IMR-90 (cell line): ENCODE measurements around the gene BRME1. TPM values are rescaled to one million over a fixed set of nuclear protein-coding genes. Genes with fewer than 3 reads are reported as not detected.
A peak's percentile ranks its signal among the peaks of the same experiment; 100 is the strongest.

ENCODE experiments used
- ATAC-seq: fragments of 200-7000 bp; cut with Tn5 transposase; 2 replicates; pipeline ENCODE4 v1.9.1; 2020; ENCODE audit warnings: low read depth, mild to moderate bottlenecking, moderate library complexity
- BruUV-seq: library from RNA; stranded (reverse); fragments of 400-500 nt; replicated peaks from 2 replicates; lab custom pipeline; 2021; lab: Mats Ljungman, UMichigan
- CTCF ChIA-PET: fragments of 300-600 bp; formaldehyde crosslinking; extraction: SDS; loops from one replicate; lab custom pipeline; 2021; ENCODE audit warnings: antibody characterized with exemption; lab: Yijun Ruan, JAX
- POLR2A ChIA-PET: fragments of 300-600 bp; sonication (Branson Sonifier 250); formaldehyde crosslinking; loops from one replicate; lab custom pipeline; 2022; ENCODE audit warnings: antibody characterized with exemption; ENCODE audit not compliant: unreplicated experiment; lab: Charles Lee
- DNase-seq: peaks from one replicate; pipeline ENCODE4 v3.0.0; 2013
- H2AFZ ChIP-seq: replicated peaks from 2 replicates; pipeline ENCODE3; 2013; ENCODE audit warnings: low read length, mild to moderate bottlenecking; ENCODE audit not compliant: poor library complexity
- H2AK5ac ChIP-seq: 2 replicates; pipeline ENCODE4 v1.6.1; 2013; ENCODE audit warnings: low read depth, low read length, inconsistent platforms
- H2AK9ac ChIP-seq: replicated peaks from 2 replicates; pipeline ENCODE3; 2013; ENCODE audit warnings: mild to moderate bottlenecking, low read depth, low read length, moderate library complexity; ENCODE audit not compliant: poor library complexity
- H2BK120ac ChIP-seq: 2 replicates; pipeline ENCODE4 v1.6.1; 2013; ENCODE audit warnings: low read depth, low read length, inconsistent platforms
- H2BK15ac ChIP-seq: 3 replicates; pipeline ENCODE4 v1.6.1; 2013; ENCODE audit warnings: low read depth, low read length, inconsistent platforms
- H2BK20ac ChIP-seq: 2 replicates; pipeline ENCODE4 v1.6.1; 2013; ENCODE audit warnings: low read depth, mild to moderate bottlenecking, inconsistent platforms, low read length, moderate library complexity
- H2BK5ac ChIP-seq: 2 replicates; pipeline ENCODE4 v1.6.1; 2013; ENCODE audit warnings: mild to moderate bottlenecking, low read depth, low read length, inconsistent platforms; ENCODE audit not compliant: poor library complexity, severe bottlenecking
- H3K14ac ChIP-seq: replicated peaks from 2 replicates; pipeline ENCODE4 v1.6.1; 2013; ENCODE audit warnings: low read depth, low read length, inconsistent platforms
- H3K18ac ChIP-seq: 2 replicates; pipeline ENCODE4 v1.6.1; 2013; ENCODE audit warnings: low read depth, low read length, control low read depth
- H3K23ac ChIP-seq: 2 replicates; pipeline ENCODE4 v1.6.1; 2013; ENCODE audit warnings: low read depth, low read length, inconsistent platforms
- H3K27ac ChIP-seq: 2 replicates; pipeline ENCODE4 v1.5.1; 2013; ENCODE audit warnings: mild to moderate bottlenecking, control low read depth, low read length; ENCODE audit not compliant: insufficient read depth
- H3K27me3 ChIP-seq: 2 replicates; pipeline ENCODE4 v1.6.1; 2013; ENCODE audit warnings: low read length; ENCODE audit not compliant: control insufficient read depth, insufficient read depth
- H3K36me3 ChIP-seq: 2 replicates; pipeline ENCODE4 v1.6.1; 2013; ENCODE audit warnings: low read length, mixed read lengths; ENCODE audit not compliant: control insufficient read depth, insufficient read depth
- H3K4ac ChIP-seq: 2 replicates; pipeline ENCODE4 v1.6.1; 2013; ENCODE audit warnings: low read depth, low read length, inconsistent platforms
- H3K4me1 ChIP-seq: 2 replicates; pipeline ENCODE4 v1.6.1; 2013; ENCODE audit warnings: low read length, mixed read lengths; ENCODE audit not compliant: control insufficient read depth, insufficient read depth
- H3K4me2 ChIP-seq: 2 replicates; pipeline ENCODE4 v1.6.1; 2013; ENCODE audit warnings: low read depth, mild to moderate bottlenecking, control low read depth, low read length, moderate library complexity
- H3K4me3 ChIP-seq: 2 replicates; pipeline ENCODE4 v1.5.1; 2013; ENCODE audit warnings: low read depth, mild to moderate bottlenecking, control low read depth, low read length, moderate library complexity; ENCODE audit not compliant: insufficient read depth
- H3K56ac ChIP-seq: 2 replicates; pipeline ENCODE4 v1.6.1; 2013; ENCODE audit warnings: low read length, inconsistent platforms; ENCODE audit not compliant: insufficient read depth; ENCODE audit errors: extremely low read depth
- H3K79me1 ChIP-seq, 2 experiments: 2 replicates each; pipeline ENCODE4 v1.6.1; 2013; ENCODE audit warnings: low read length in 2 of 2, inconsistent platforms in 1 of 2, low read depth in 1 of 2
- H3K9ac ChIP-seq: 2 replicates; pipeline ENCODE4 v1.6.1; 2013; ENCODE audit warnings: low read depth, low read length, control low read depth
- H3K9me1 ChIP-seq: 2 replicates; pipeline ENCODE4 v1.6.1; 2013; ENCODE audit warnings: low read length, inconsistent platforms; ENCODE audit not compliant: insufficient read depth
- H3K9me3 ChIP-seq: 2 replicates; pipeline ENCODE4 v1.6.1; 2013; ENCODE audit warnings: low read length; ENCODE audit not compliant: control insufficient read depth, insufficient read depth
- H4K20me1 ChIP-seq: 2 replicates; pipeline ENCODE4 v1.6.1; 2013; ENCODE audit warnings: low read length, inconsistent platforms; ENCODE audit not compliant: insufficient read depth
- H4K5ac ChIP-seq: 2 replicates; pipeline ENCODE4 v1.6.1; 2013; ENCODE audit warnings: mild to moderate bottlenecking, low read depth, low read length, control low read depth
- H4K8ac ChIP-seq, 2 experiments: 2 replicates each; pipeline ENCODE4 v1.6.1; 2013; ENCODE audit warnings: low read depth in 2 of 2, low read length in 2 of 2, control low read depth in 1 of 2, inconsistent platforms in 1 of 2
- H4K91ac ChIP-seq: 2 replicates; pipeline ENCODE4 v1.6.1; 2013; ENCODE audit warnings: low read depth, low read length, inconsistent platforms; ENCODE audit not compliant: insufficient read depth
- CEBPB ChIP-seq: IDR thresholded peaks from 2 replicates; pipeline ENCODE4 v1.6.1; 2012; ENCODE audit warnings: low read depth, low read length, improper control_type of control experiment
- CHD1 ChIP-seq: IDR thresholded peaks from 2 replicates; pipeline ENCODE4 v1.6.1; 2012; ENCODE audit warnings: low read depth, low read length, improper control_type of control experiment
- ELK1 ChIP-seq: fragments of 150-350 bp; IDR thresholded peaks from 2 replicates; pipeline ENCODE4 v1.6.1; 2016; ENCODE audit warnings: low read depth, mild to moderate bottlenecking, low read length, moderate library complexity, borderline replicate concordance
- MAZ ChIP-seq: IDR thresholded peaks from 2 replicates; pipeline ENCODE4 v1.6.1; 2012; ENCODE audit warnings: low read depth, mild to moderate bottlenecking, low read length, improper control_type of control experiment, moderate library complexity, borderline replicate concordance
- MXI1 ChIP-seq: IDR thresholded peaks from 2 replicates; pipeline ENCODE4 v1.6.1; 2012; ENCODE audit warnings: low read depth, mild to moderate bottlenecking, low read length, moderate library complexity, borderline replicate concordance
- NFE2L2 ChIP-seq: fragments of 150-350 bp; IDR thresholded peaks from 2 replicates; pipeline ENCODE4 v1.6.1; 2016; ENCODE audit warnings: low read depth, mild to moderate bottlenecking, low read length
- POLR2A ChIP-seq: IDR thresholded peaks from 2 replicates; pipeline ENCODE4 v1.6.1; 2012; ENCODE audit warnings: mild to moderate bottlenecking, low read depth, low read length
- RAD21 ChIP-seq: IDR thresholded peaks from 2 replicates; pipeline ENCODE4 v1.6.1; 2012; ENCODE audit warnings: low read length, improper control_type of control experiment
- RCOR1 ChIP-seq: IDR thresholded peaks from 2 replicates; pipeline ENCODE4 v1.6.1; 2012; ENCODE audit warnings: mild to moderate bottlenecking, low read length, improper control_type of control experiment; ENCODE audit not compliant: insufficient replicate concordance
- RFX5 ChIP-seq: IDR thresholded peaks from 2 replicates; pipeline ENCODE4 v1.8.0; 2012; ENCODE audit warnings: low read depth, mild to moderate bottlenecking, low read length, moderate library complexity
- SMC3 ChIP-seq: fragments of 150-350 bp; IDR thresholded peaks from 2 replicates; pipeline ENCODE4 v1.6.1; 2016; ENCODE audit warnings: low read depth, mild to moderate bottlenecking, antibody characterized with exemption, low read length, moderate library complexity
- USF2 ChIP-seq: fragments of 150-350 bp; IDR thresholded peaks from 2 replicates; pipeline ENCODE4 v1.6.1; 2017; ENCODE audit warnings: mild to moderate bottlenecking, antibody characterized with exemption, low read length, low read depth
- WGBS, 2 experiments: methylation state at CpG; one replicate each; pipeline versions ENCODE4 v1.1.5 to v1.1.7; 2013; ENCODE audit warnings: missing lambda C conversion rate in 2 of 2; ENCODE audit not compliant: insufficient read length in 1 of 2; ENCODE audit errors: extremely low coverage in 2 of 2; 5-methylcytosine and 5-hydroxymethylcytosine counted together
- dilution Hi-C: fragments of 300-500 bp; cut with HindIII; formaldehyde crosslinking; loops from one replicate; pipeline ENCODE4 v1.14.3; 2018; ENCODE audit warnings: low sequenced_read_pairs; ENCODE audit not compliant: unreplicated experiment
- in situ Hi-C: fragments of 300-500 bp; cut with MboI; formaldehyde crosslinking; loops from 3 replicates; pipeline ENCODE4 v1.14.3; 2019; ENCODE audit warnings: low sequenced_read_pairs, inconsistent platforms, mixed read lengths
- intact Hi-C: fragments of 100-400 bp; cut with micrococcal nuclease; formaldehyde crosslinking; loops from 2 replicates; pipeline ENCODE4 v1.10.0; 2022
- polyA plus RNA-seq, 3 experiments: library from polyadenylated mRNA; depleted of rRNA; stranded (reverse); fragments of >200 nt; gene quantifications; 2 replicates each; pipeline ENCODE4 v1.2.3, GENCODE V29; 2012; ENCODE audit warnings: low replicate concordance in 1 of 3
- total RNA-seq: library from RNA; depleted of rRNA; stranded (reverse); fragments of >200 nt; gene quantifications from 2 replicates; pipeline ENCODE4 v1.2.3, GENCODE V29; 2012

BRME1 gene
- total and polyA plus RNA-seq, 2 of the 4 experiments (the other 2 are of a cell fraction): 0.18 to 0.38 TPM

GRCh38 chr19:13952154-13952930, 46.4 kb upstream of the BRME1 start, which contains the start of gene DCAF15 (continued):
- peak; percentile 33; the same call in 1 of the 2 replicates for TF ChIP-seq USF2

GRCh38 chr19:13951799-13952153, 45.9 kb upstream of the BRME1 start:
- H4K5ac ChIP-seq: no peak overlapping the region

More at GRCh38 chr19:13951799-13952153, 45.9 kb upstream of the BRME1 start:
- no peak overlapping the region for H2BK15ac ChIP-seq
- ChIA-PET CTCF (interaction anchor here (1.1 to 2.4 kb wide), 2 partner anchors 9 to 13 kb away, joined by 6 to 8 read pairs; partner anchors contain the start of gene PODNL1), POLR2A (no interaction called here)
- no peak overlapping the region for H2BK120ac ChIP-seq
- no peak overlapping the region for H4K91ac ChIP-seq
- H3K56ac ChIP-seq: no peak overlapping the region
- dilution Hi-C loops (no loop called here), in situ Hi-C loops (no loop called here), intact Hi-C loops (loop anchor here (2.0 kb wide), 1 partner anchor 71 kb away; no protein-coding TSS in a partner anchor)
- no peak overlapping the region for H2BK5ac ChIP-seq
- H2AFZ ChIP-seq: peak overlapping the region; percentile 99
- peaks cover 3% of the 10 kb centered on the region; the same call in 1 of the 2 replicates for H3K4me1 ChIP-seq
- 18% methylated on average over 14 of the region's 20 CpGs; no CpG with 5 or more reads in 1 of the 2 experiments for WGBS, 2 experiments
- H3K79me1 ChIP-seq: peaks cover 13 to 31% of the 10 kb centered on the region in 2 experiments
- H3K9me1 ChIP-seq: 0 out of 2 replicates have a peak, but pooled peaks cover 4% of the 10 kb centered on the region
- no peak overlapping the region for H3K14ac ChIP-seq
- peaks cover 12% of the 10 kb centered on the region for H4K20me1 ChIP-seq
- H3K9ac ChIP-seq: no peak overlapping the region
- H3K4me2 ChIP-seq: peak overlapping the region; percentile 84
- peak overlapping the region; percentile 55 for H3K4me3 ChIP-seq
- H3K27ac ChIP-seq: no peak overlapping the region
- no peak for DNase-seq
- no peaks in the 10 kb centered on the region for H3K9me3 ChIP-seq
- H3K4ac ChIP-seq: no peak overlapping the region
- peak overlapping the region in 1 of 2 experiments; percentile 74; a peak in 2 of 4 replicates for H4K8ac ChIP-seq
- no peak overlapping the region for H2BK20ac ChIP-seq
- no peak overlapping the region for H2AK5ac ChIP-seq
- peak overlapping the region; percentile 83 for H2AK9ac ChIP-seq
- no peak overlapping the region for H3K23ac ChIP-seq
- no TSS peak for BruUV-seq
- no peak for ATAC-seq
- no peak overlapping the region for H3K18ac ChIP-seq
- H3K36me3 ChIP-seq: peaks cover 17% of the 10 kb centered on the region
- no peak for TF ChIP-seq MXI1
- no peak for TF ChIP-seq CHD1
- no peak for TF ChIP-seq MAZ
- no peak for TF ChIP-seq NFE2L2
- TF ChIP-seq ELK1: no peak
- no peak for TF ChIP-seq RFX5
- no peak for TF ChIP-seq USF2
- no peak for TF ChIP-seq RCOR1
- no peak; the same call in 1 of the 2 replicates for TF ChIP-seq POLR2A
- TF ChIP-seq CEBPB: no peak
- no peak for TF ChIP-seq RAD21
- no peak for TF ChIP-seq SMC3
- no peaks in the 10 kb centered on the region for H3K27me3 ChIP-seq
